Hepatocyte (in vitro differentiated cells): ENCODE results near the gene ZDHHC16.

Experiments
- CTCF ChIP-seq: fragments of 200-600 bp; sonication (generic); IDR thresholded peaks from 2 replicates; pipeline ENCODE4 v1.5.1; 2016; ENCODE audit warnings: antibody characterized with exemption, mild to moderate bottlenecking; ENCODE audit not compliant: poor library complexity
- EZH2 ChIP-seq: fragments of 200-600 bp; sonication (generic); IDR thresholded peaks from 2 replicates; pipeline ENCODE4 v1.6.1; 2016; ENCODE audit warnings: antibody characterized with exemption, mild to moderate bottlenecking, borderline replicate concordance
- EZH2phosphoT487 ChIP-seq: fragments of 200-600 bp; sonication (generic); IDR thresholded peaks from one replicate; pipeline ENCODE4 v1.6.1; 2018; ENCODE audit warnings: antibody characterized with exemption, mild to moderate bottlenecking, low read depth, moderate library complexity; ENCODE audit not compliant: unreplicated experiment, severe bottlenecking

GRCh38 chr10:97434557-97434956, 11.4 kb upstream of the ZDHHC16 start:
- TF ChIP-seq CTCF (no peak), EZH2phosphoT487 (no peak), EZH2 (no peak)
